HCT116 (cell line): ENCODE measurements around the gene MYH6. TPM values are rescaled to one million over a fixed set of nuclear protein-coding genes. Genes with fewer than 3 reads are reported as not detected.

Experiments used
- ATAC-seq: fragments of 200-7000 bp; cut with Tn5 transposase; 2 replicates; pipeline ENCODE4 v1.9.1; 2020; ENCODE audit warnings: mild to moderate bottlenecking, moderate library complexity
- BruUV-seq: library from RNA; stranded (reverse); fragments of 400-500 nt; replicated peaks from 2 replicates; lab custom pipeline; 2021; lab: Mats Ljungman, UMichigan
- CTCF ChIA-PET: fragments of 300-600 bp; sonication (Branson Sonifier 250); formaldehyde crosslinking; loops from one replicate; lab custom pipeline; 2021; ENCODE audit warnings: antibody characterized with exemption; lab: Charles Lee
- POLR2A ChIA-PET: fragments of 300-600, 350-600 bp; sonication (Branson Sonifier 250); formaldehyde crosslinking; loops from one replicate; lab custom pipeline; 2021; ENCODE audit warnings: antibody characterized with exemption; lab: Charles Lee
- RAD21 ChIA-PET, 2 experiments: fragments of 300-600 bp; sonication (Branson Sonifier 250); formaldehyde crosslinking; loops; one replicate each; lab custom pipeline; 2023; ENCODE audit warnings: low total read pairs in 2 of 2; ENCODE audit not compliant: uncharacterized antibody in 2 of 2, unreplicated experiment in 2 of 2, low non-redundant PET in 1 of 2; lab: Charles Lee
- DNase-seq: peaks from one replicate; pipeline ENCODE4 v3.0.0-alpha.2; 2010; ENCODE audit warnings: low read depth, low spot score
- H2AFZ ChIP-seq: fragments of 200-600 bp; shearing (Covaris generic), sonication (generic); 2 replicates; pipeline ENCODE4 v1.6.1; 2017; ENCODE audit warnings: low read depth, mixed run types, mixed read lengths, antibody characterized with exemption, low read length; ENCODE audit not compliant: poor library complexity, severe bottlenecking
- H3K27ac ChIP-seq: 2 replicates; pipeline ENCODE4 v1.5.1; 2012; ENCODE audit warnings: low read depth, low read length
- H3K27me3 ChIP-seq: fragments of 200-600 bp; sonication (generic); 2 replicates; pipeline ENCODE4 v1.6.1; 2016; ENCODE audit warnings: mixed run types, low read length, mixed read lengths; ENCODE audit not compliant: insufficient read depth
- H3K36me3 ChIP-seq, 2 experiments: fragments of 200-500 bp in 1 of 2; fragments of 200-600 bp in 1 of 2; sonication (Bioruptor generic) in 1 of 2; sonication (generic) in 1 of 2; 2 replicates each; pipeline versions ENCODE4 v1.5.1 to v1.6.1; 2014 to 2016; ENCODE audit warnings: low read length in 2 of 2, inconsistent platforms in 1 of 2, mixed read lengths in 1 of 2, mixed run types in 1 of 2; ENCODE audit not compliant: insufficient read depth in 2 of 2, control insufficient read depth in 1 of 2
- H3K4me1 ChIP-seq, 2 experiments: fragments of 200-600 bp in 1 of 2; sonication (generic) in 1 of 2; 2 replicates each; pipeline versions ENCODE4 v1.5.1 to v1.6.1; 2012 to 2017; ENCODE audit warnings: low read length in 2 of 2, inconsistent platforms in 1 of 2, mild to moderate bottlenecking in 1 of 2, mixed read lengths in 1 of 2, mixed run types in 1 of 2, moderate library complexity in 1 of 2; ENCODE audit not compliant: insufficient read depth in 2 of 2, control insufficient read depth in 1 of 2
- H3K4me2 ChIP-seq: fragments of 200-600 bp; sonication (generic); 2 replicates; pipeline ENCODE4 v1.6.1; 2017; ENCODE audit warnings: mixed run types, low read length, mixed read lengths
- H3K4me3 ChIP-seq, 2 experiments: fragments of 200-600 bp in 1 of 2; sonication (generic) in 1 of 2; replicated peaks in 1 of 2; 2 replicates each; pipeline ENCODE4 v1.5.1; 2011 to 2016; ENCODE audit warnings: low read length in 2 of 2, control low read depth in 1 of 2, low read depth in 1 of 2, mild to moderate bottlenecking in 1 of 2, mixed read lengths in 1 of 2, mixed run types in 1 of 2
- H3K79me2 ChIP-seq: fragments of 200-600 bp; sonication (generic); 2 replicates; pipeline ENCODE4 v1.6.1; 2017; ENCODE audit warnings: mild to moderate bottlenecking, mixed run types, low read length, moderate library complexity, mixed read lengths; ENCODE audit not compliant: insufficient read depth
- H3K9ac ChIP-seq: fragments of 200-600 bp; sonication (generic); 2 replicates; pipeline ENCODE4 v1.6.1; 2016; ENCODE audit warnings: low read length, mixed read lengths
- H3K9me2 ChIP-seq: fragments of 200-600 bp; sonication (generic), shearing (Covaris generic); 2 replicates; pipeline ENCODE4 v1.6.1; 2017; ENCODE audit warnings: mixed run types, mild to moderate bottlenecking, moderate library complexity; ENCODE audit not compliant: insufficient read depth
- H3K9me3 ChIP-seq, 2 experiments: fragments of 200-500 bp in 1 of 2; fragments of 200-600 bp in 1 of 2; sonication (Bioruptor generic) in 1 of 2; sonication (generic) in 1 of 2; 2 replicates each; pipeline ENCODE4 v1.6.1; 2014 to 2017; ENCODE audit warnings: low read length in 2 of 2, mixed read lengths in 2 of 2, inconsistent platforms in 1 of 2, low read depth in 1 of 2, mild to moderate bottlenecking in 1 of 2, mixed run types in 1 of 2, moderate library complexity in 1 of 2; ENCODE audit not compliant: control insufficient read depth in 1 of 2, insufficient read depth in 1 of 2
- H4K20me1 ChIP-seq: fragments of 200-600 bp; sonication (generic), shearing (Covaris generic); 2 replicates; pipeline ENCODE4 v1.6.1; 2017; ENCODE audit warnings: mixed run types, mild to moderate bottlenecking, moderate library complexity; ENCODE audit not compliant: insufficient read depth
- CBX3 ChIP-seq: IDR thresholded peaks from 2 replicates; pipeline ENCODE4 v1.6.1; 2012; ENCODE audit warnings: low read depth
- CEBPB ChIP-seq: IDR thresholded peaks from 2 replicates; pipeline ENCODE4 v1.6.1; 2012; ENCODE audit warnings: low read depth
- CTCF ChIP-seq, 3 experiments: fragments of 200-600 bp in 1 of 3; sonication (generic) in 1 of 3; IDR thresholded peaks in 2 of 3; conservative IDR thresholded peaks in 1 of 3; 2 replicates each; pipeline ENCODE4 v1.5.1; 2012 to 2017; ENCODE audit warnings: low read depth in 2 of 3, low read length in 2 of 3, antibody characterized with exemption in 1 of 3, borderline replicate concordance in 1 of 3, control low read depth in 1 of 3, mild to moderate bottlenecking in 1 of 3, mixed read lengths in 1 of 3, mixed run types in 1 of 3, moderate library complexity in 1 of 3; ENCODE audit not compliant: insufficient read depth in 1 of 3
- EGR1 ChIP-seq: IDR thresholded peaks from 2 replicates; pipeline ENCODE4 v1.6.1; 2012; ENCODE audit warnings: low read depth
- MAX ChIP-seq: IDR thresholded peaks from 2 replicates; pipeline ENCODE4 v1.6.1; 2012
- REST ChIP-seq: IDR thresholded peaks from 2 replicates; pipeline ENCODE4 v1.6.1; 2012; ENCODE audit warnings: low read depth
- SRF ChIP-seq: IDR thresholded peaks from 2 replicates; pipeline ENCODE4 v1.6.1; 2012; ENCODE audit warnings: low read depth
- YY1 ChIP-seq: IDR thresholded peaks from 2 replicates; pipeline ENCODE4 v1.6.1; 2011; ENCODE audit warnings: low read length, low read depth, moderate library complexity, mild to moderate bottlenecking; ENCODE audit not compliant: insufficient replicate concordance; ENCODE audit errors: extremely low read depth
- ZBTB33 ChIP-seq: IDR thresholded peaks from 2 replicates; pipeline ENCODE4 v1.6.1; 2011; ENCODE audit warnings: mild to moderate bottlenecking, low read length, moderate library complexity; ENCODE audit not compliant: insufficient replicate concordance; ENCODE audit errors: extremely low read depth
- ZNF274 ChIP-seq: fragments of 200-500 bp; sonication (Bioruptor generic); IDR thresholded peaks from 2 replicates; pipeline ENCODE4 v1.6.1; 2014; ENCODE audit warnings: mild to moderate bottlenecking, low read depth, low read length, inconsistent platforms
- intact Hi-C: fragments of 100-400 bp; cut with micrococcal nuclease; formaldehyde crosslinking; loops from 2 replicates; pipeline ENCODE4 v1.10.0; 2022
- total RNA-seq: library from RNA; stranded (reverse); gene quantifications from one replicate; pipeline ENCODE4 v1.2.1, GENCODE V29; 2021; ENCODE audit not compliant: unreplicated experiment

Gene MYH6
- total RNA-seq, 1 experiment from 2014 or later: not detected

- ATAC-seq (no peak), DNase-seq (no peak)
- Histone ChIP-seq H3K4me3 (no peak overlapping the region), H3K27ac (no peak overlapping the region), H3K9ac (no peak overlapping the region), H3K27me3 (peaks cover 16% of the 10 kb centered on the region; the same call in 1 of the 2 replicates), H2AFZ (no peak overlapping the region), H3K4me2 (no peak overlapping the region), H3K9me3 (no peaks in the 10 kb centered on the region), H3K36me3 (no peaks in the 10 kb centered on the region), H3K9me2 (no peaks in the 10 kb centered on the region), H3K79me2 (no peaks in the 10 kb centered on the region), H4K20me1 (no peaks in the 10 kb centered on the region), H3K4me1 (no peaks in the 10 kb centered on the region)
- no peak for TF ChIP-seq ZBTB33
- TF ChIP-seq MAX: no peak
- no peak for TF ChIP-seq SRF
- no peak for TF ChIP-seq CEBPB
- TF ChIP-seq YY1: no peak
- TF ChIP-seq CTCF (IDR thresholded peaks at IDR 0.05 in 2 of 3, conservative IDR thresholded peaks at IDR 0.05 in 1 of 3; ENCODE audit: borderline replicate concordance in 1 of 3, insufficient read depth in 1 of 3, low read depth in 2 of 3, low read length in 2 of 3): no peak
- TF ChIP-seq ZNF274: no peak
- TF ChIP-seq CBX3: no peak
- no peak for TF ChIP-seq REST
- TF ChIP-seq EGR1: no peak
- RAD21 ChIA-PET: no interaction called here
- CTCF ChIA-PET: no interaction called here
- POLR2A ChIA-PET: no interaction called here
- no TSS peak for BruUV-seq
- intact Hi-C loops: no loop called here
Measured at GRCh38 chr14:23409966-23410635, 2.0 kb upstream of the MYH6 start.
